Measurements from ENCODE around the gene MRPL17.
A peak's percentile ranks its signal among the peaks of the same experiment; 100 is the strongest.

Gene MRPL17

GRCh38 chr11:6656936-6657335 lies 26.2 kb downstream of the MRPL17 start:
- no peak overlapping the region for H3K4me3 ChIP-seq (ENCODE audit: low read length)
- DNase-seq (ENCODE audit: low read depth, low spot score): no peak

GRCh38 chr11:6656584-6656915 lies 26.6 kb downstream of the MRPL17 start:
- no peak for DNase-seq (ENCODE audit: low read depth, low spot score)
- H3K4me3 ChIP-seq (ENCODE audit: low read length): no peak overlapping the region

GRCh38 chr11:6655790-6656583 lies 27.2 kb downstream of the MRPL17 start, which contains the start of gene DCHS1:
Gene DCHS1, minus strand, starts transcription at chr11:6655809. Its CDS starts 14,196 bp downstream, at chr11:6641613.
- H3K4me3 ChIP-seq (ENCODE audit: low read length): no peak within 1 kb of the TSS
- no peak for DNase-seq (ENCODE audit: low read depth, low spot score)

- no peak overlapping the region for H3K4me3 ChIP-seq (ENCODE audit: low read length)
- no peak for DNase-seq (ENCODE audit: low read depth, low spot score)
Measured at GRCh38 chr11:6655020-6655789, 27.9 kb downstream of the MRPL17 start.

- no peak for DNase-seq (ENCODE audit: low read depth, low spot score)
- H3K4me3 ChIP-seq (ENCODE audit: low read length): no peak overlapping the region
Measured at GRCh38 chr11:6654281-6655019, 28.7 kb downstream of the MRPL17 start.

GRCh38 chr11:6653656-6654055 lies 29.5 kb downstream of the MRPL17 start:
- no peak overlapping the region for H3K4me3 ChIP-seq (ENCODE audit: low read length)
- no peak for DNase-seq (ENCODE audit: low read depth, low spot score)

- DNase-seq (ENCODE audit: low read depth, low spot score): no peak
- no peak overlapping the region for H3K4me3 ChIP-seq (ENCODE audit: low read length)
Measured at GRCh38 chr11:6653097-6653496, 30.0 kb downstream of the MRPL17 start.

- H3K4me3 ChIP-seq (ENCODE audit: low read length): no peak overlapping the region
- no peak for DNase-seq (ENCODE audit: low read depth, low spot score)
Measured at GRCh38 chr11:6652182-6652581, 31.0 kb downstream of the MRPL17 start.

- no peak for DNase-seq (ENCODE audit: low read depth, low spot score)
- no peak overlapping the region for H3K4me3 ChIP-seq (ENCODE audit: low read length)
Measured at GRCh38 chr11:6650980-6651379, 32.2 kb downstream of the MRPL17 start.

GRCh38 chr11:6650104-6650503 lies 33.0 kb downstream of the MRPL17 start:
- DNase-seq (ENCODE audit: low read depth, low spot score): no peak
- H3K4me3 ChIP-seq (ENCODE audit: low read length): no peak overlapping the region

- DNase-seq (ENCODE audit: low read depth, low spot score): no peak
- H3K4me3 ChIP-seq (ENCODE audit: low read length): no peak overlapping the region
Measured at GRCh38 chr11:6648501-6648900, 34.6 kb downstream of the MRPL17 start.

- no peak overlapping the region for H3K4me3 ChIP-seq (ENCODE audit: low read length)
- DNase-seq (ENCODE audit: low read depth, low spot score): no peak
Measured at GRCh38 chr11:6647836-6648235, 35.3 kb downstream of the MRPL17 start.

GRCh38 chr11:6646918-6647679 lies 36.0 kb downstream of the MRPL17 start:
- DNase-seq (ENCODE audit: low read depth, low spot score): peak; percentile 36
- no peak overlapping the region for H3K4me3 ChIP-seq (ENCODE audit: low read length)

- DNase-seq (ENCODE audit: low read depth, low spot score): no peak
- H3K4me3 ChIP-seq (ENCODE audit: low read length): no peak overlapping the region
Measured at GRCh38 chr11:6646576-6646917, 36.6 kb downstream of the MRPL17 start.

- no peak for DNase-seq (ENCODE audit: low read depth, low spot score)
- H3K4me3 ChIP-seq (ENCODE audit: low read length): no peak overlapping the region
Measured at GRCh38 chr11:6646071-6646470, 37.1 kb downstream of the MRPL17 start.

GRCh38 chr11:6642957-6643356 lies 40.2 kb downstream of the MRPL17 start:
- no peak for DNase-seq (ENCODE audit: low read depth, low spot score)
- no peak overlapping the region for H3K4me3 ChIP-seq (ENCODE audit: low read length)

GRCh38 chr11:6640985-6641701 lies 42.0 kb downstream of the MRPL17 start:
- no peak overlapping the region for H3K4me3 ChIP-seq (ENCODE audit: low read length)
- DNase-seq (ENCODE audit: low read depth, low spot score): no peak

GRCh38 chr11:6640036-6640984 lies 42.8 kb downstream of the MRPL17 start:
- no peak overlapping the region for H3K4me3 ChIP-seq (ENCODE audit: low read length)
- DNase-seq (ENCODE audit: low read depth, low spot score): no peak
